ENCODE data around the gene DIP2C.

GRCh38 chr10:239109-239508, 450.4 kb downstream of the DIP2C start:
- no peak for TF ChIP-seq CTCF (conservative IDR thresholded peaks at IDR 0.05)
- TF ChIP-seq ZFX (IDR thresholded peaks at IDR 0.05): no peak
